GM23338 (cell line): Measurements from ENCODE around the gene KCNMA1. TPM values are rescaled to one million over a fixed set of nuclear protein-coding genes. Genes with fewer than 3 reads are reported as not detected.

ENCODE experiments used
- ATAC-seq: fragments of 200-7000 bp; cut with Tn5 transposase; 3 replicates; pipeline ENCODE4 v1.9.1; 2020
- DNase-seq: peaks from one replicate; pipeline ENCODE4 v3.0.0-alpha.2; 2015; ENCODE audit warnings: low spot score
- H2AFZ ChIP-seq: fragments of 200-600 bp; sonication (generic); 2 replicates; pipeline ENCODE4 v1.8.0; 2016; ENCODE audit warnings: antibody characterized with exemption, mild to moderate bottlenecking, moderate library complexity
- H3F3A ChIP-seq: fragments of 200-600 bp; sonication (generic); replicated peaks from 2 replicates; pipeline ENCODE4 v1.8.0; 2017; ENCODE audit warnings: antibody characterized with exemption, mixed run types, low read depth
- H3K27ac ChIP-seq: fragments of 200-600 bp; sonication (generic); 2 replicates; pipeline ENCODE4 v1.6.1; 2016; ENCODE audit warnings: low read depth
- H3K27me3 ChIP-seq: fragments of 200-600 bp; sonication (generic); 2 replicates; pipeline ENCODE4 v1.8.0; 2016; ENCODE audit warnings: mild to moderate bottlenecking, mixed run types, moderate library complexity; ENCODE audit not compliant: insufficient read depth
- H3K36me3 ChIP-seq: fragments of 200-600 bp; sonication (generic); 2 replicates; pipeline ENCODE4 v1.8.0; 2016; ENCODE audit warnings: mild to moderate bottlenecking; ENCODE audit not compliant: insufficient read depth
- H3K4me1 ChIP-seq: fragments of 200-600 bp; sonication (generic); 2 replicates; pipeline ENCODE4 v1.8.0; 2016; ENCODE audit warnings: mild to moderate bottlenecking, moderate library complexity; ENCODE audit not compliant: insufficient read depth
- H3K4me2 ChIP-seq: fragments of 200-600 bp; sonication (generic); 2 replicates; pipeline ENCODE4 v1.7.1; 2017; ENCODE audit warnings: mixed run types
- H3K4me3 ChIP-seq: fragments of 200-600 bp; sonication (generic); 2 replicates; pipeline ENCODE4 v1.6.1; 2016; ENCODE audit warnings: mixed run types
- H3K79me2 ChIP-seq: fragments of 200-600 bp; sonication (generic); replicated peaks from 2 replicates; pipeline ENCODE4 v1.8.0; 2017; ENCODE audit warnings: mild to moderate bottlenecking; ENCODE audit not compliant: insufficient read depth
- H3K9me2 ChIP-seq: fragments of 200-600 bp; sonication (generic); 2 replicates; pipeline ENCODE4 v1.8.0; 2017; ENCODE audit not compliant: insufficient read depth
- H4K20me1 ChIP-seq: fragments of 200-600 bp; sonication (generic); replicated peaks from 2 replicates; pipeline ENCODE4 v1.8.0; 2017; ENCODE audit warnings: mild to moderate bottlenecking; ENCODE audit not compliant: insufficient read depth
- H3K27ac Mint-ChIP-seq: 2 replicates; pipeline ENCODE4 v1.8.0; 2020; ENCODE audit warnings: inconsistent platforms, mild to moderate bottlenecking, moderate library complexity, mixed read lengths
- H3K27me3 Mint-ChIP-seq: 3 replicates; pipeline ENCODE4 v1.8.0; 2022; ENCODE audit warnings: low read depth, mild to moderate bottlenecking, moderate library complexity, mixed read lengths, inconsistent platforms; ENCODE audit not compliant: insufficient read depth, poor library complexity
- H3K36me3 Mint-ChIP-seq: 3 replicates; pipeline ENCODE4 v1.8.0; 2021; ENCODE audit warnings: low read depth, mild to moderate bottlenecking, inconsistent platforms, moderate library complexity, mixed read lengths
- H3K4me1 Mint-ChIP-seq: 3 replicates; pipeline ENCODE4 v1.8.0; 2020; ENCODE audit warnings: mild to moderate bottlenecking, inconsistent platforms, mixed read lengths
- H3K4me3 Mint-ChIP-seq: 3 replicates; pipeline ENCODE4 v1.8.0; 2021; ENCODE audit warnings: moderate library complexity, mild to moderate bottlenecking, inconsistent platforms, mixed read lengths
- H3K9me3 Mint-ChIP-seq: 3 replicates; pipeline ENCODE4 v1.8.0; 2020; ENCODE audit warnings: moderate library complexity, mild to moderate bottlenecking, inconsistent platforms, mixed read lengths
- CREB1 ChIP-seq: fragments of 250-450 bp; sonication (Bioruptor Pico); IDR thresholded peaks from 2 replicates; pipeline ENCODE4 v1.5.0; 2020; ENCODE audit warnings: low read depth, mild to moderate bottlenecking, moderate library complexity
- EZH2 ChIP-seq: fragments of 200-600 bp; sonication (generic); IDR thresholded peaks from one replicate; pipeline ENCODE4 v1.8.0; 2017; ENCODE audit warnings: antibody characterized with exemption, mild to moderate bottlenecking, low read depth; ENCODE audit not compliant: unreplicated experiment
- EZH2phosphoT487 ChIP-seq: fragments of 200-600 bp; sonication (generic); IDR thresholded peaks from one replicate; pipeline ENCODE4 v1.8.1; 2018; ENCODE audit warnings: antibody characterized with exemption; ENCODE audit not compliant: unreplicated experiment
- JUNB ChIP-seq: IDR thresholded peaks from one replicate; pipeline ENCODE4 v1.6.1; 2016; ENCODE audit warnings: antibody characterized with exemption; ENCODE audit not compliant: unreplicated experiment
- POLR2AphosphoS5 ChIP-seq: IDR thresholded peaks from 2 replicates; pipeline ENCODE4 v1.6.1; 2016; ENCODE audit warnings: antibody characterized with exemption, low read depth
- STAT1 ChIP-seq: IDR thresholded peaks from one replicate; pipeline ENCODE4 v1.6.1; 2016; ENCODE audit warnings: antibody characterized with exemption; ENCODE audit not compliant: unreplicated experiment
- ZNF114 ChIP-seq: fragments of 250-450 bp; sonication (Bioruptor Pico); IDR thresholded peaks from 2 replicates; pipeline ENCODE4 v1.5.0; 2020; ENCODE audit warnings: mild to moderate bottlenecking, moderate library complexity
- ZNF331 ChIP-seq: fragments of 250-450 bp; sonication (Bioruptor Pico); IDR thresholded peaks from 2 replicates; pipeline ENCODE4 v1.5.0; 2020; ENCODE audit warnings: low read depth, mild to moderate bottlenecking, moderate library complexity
- polyA plus RNA-seq: library from polyadenylated mRNA; unstranded; fragments of >200 nt; fragmentation: Nextera tagmentation; extraction: Ambion mirVana; gene quantifications from 2 replicates; pipeline ENCODE4 v1.2.1, GENCODE V29; 2016
- total RNA-seq: library from RNA; depleted of rRNA; stranded (reverse); fragments of >200 nt; shearing (Covaris generic); gene quantifications from 2 replicates; pipeline ENCODE4 v1.2.3, GENCODE V29; 2014
- TF ChIP-seq, protein P1 (sequence below): IDR thresholded peaks from one replicate; pipeline ENCODE4 v1.6.1; 2018; ENCODE audit warnings: antibody characterized with exemption; ENCODE audit not compliant: unreplicated experiment
- TF ChIP-seq, protein P2 (sequence below), 2 experiments: fragments of 200-600 bp in 1 of 2; sonication (generic) in 1 of 2; conservative IDR thresholded peaks; 2 replicates each; pipeline versions ENCODE4 v1.5.1 to v1.6.1; 2016 to 2017; ENCODE audit warnings: antibody characterized with exemption in 2 of 2, low read depth in 2 of 2, mild to moderate bottlenecking in 2 of 2, moderate library complexity in 1 of 2

KCNMA1 gene
- total and polyA plus RNA-seq, 2 experiments from 2014 or later = 8.2 to 9.0 TPM

- Histone ChIP-seq H3K79me2 (no peaks in the 10 kb centered on the region; the same call in 1 of the 2 replicates), H3K9me2 (no peaks in the 10 kb centered on the region), H3K27ac (no peak overlapping the region), H3K4me3 (no peak overlapping the region), H3K4me2 (no peak overlapping the region), H2AFZ (no peak overlapping the region), H3F3A (no peaks in the 10 kb centered on the region), H3K36me3 (no peaks in the 10 kb centered on the region; the same call in 1 of the 2 replicates), H4K20me1 (no peaks in the 10 kb centered on the region), H3K27me3 (no peaks in the 10 kb centered on the region), H3K4me1 (no peaks in the 10 kb centered on the region)
- no peak overlapping the region for H3K27ac Mint-ChIP-seq
- DNase-seq = no peak
- H3K36me3 Mint-ChIP-seq = peaks cover 2% of the 10 kb centered on the region; the same call in 1 of the 3 replicates
- H3K27me3 Mint-ChIP-seq = peaks cover 2% of the 10 kb centered on the region
- TF ChIP-seq POLR2AphosphoS5 = no peak
- TF ChIP-seq EZH2 = no peak
- no peak for TF ChIP-seq EZH2phosphoT487
- no peak for TF ChIP-seq ZNF114 (CRISPR knock-in tag)
- TF ChIP-seq, protein P1, sequence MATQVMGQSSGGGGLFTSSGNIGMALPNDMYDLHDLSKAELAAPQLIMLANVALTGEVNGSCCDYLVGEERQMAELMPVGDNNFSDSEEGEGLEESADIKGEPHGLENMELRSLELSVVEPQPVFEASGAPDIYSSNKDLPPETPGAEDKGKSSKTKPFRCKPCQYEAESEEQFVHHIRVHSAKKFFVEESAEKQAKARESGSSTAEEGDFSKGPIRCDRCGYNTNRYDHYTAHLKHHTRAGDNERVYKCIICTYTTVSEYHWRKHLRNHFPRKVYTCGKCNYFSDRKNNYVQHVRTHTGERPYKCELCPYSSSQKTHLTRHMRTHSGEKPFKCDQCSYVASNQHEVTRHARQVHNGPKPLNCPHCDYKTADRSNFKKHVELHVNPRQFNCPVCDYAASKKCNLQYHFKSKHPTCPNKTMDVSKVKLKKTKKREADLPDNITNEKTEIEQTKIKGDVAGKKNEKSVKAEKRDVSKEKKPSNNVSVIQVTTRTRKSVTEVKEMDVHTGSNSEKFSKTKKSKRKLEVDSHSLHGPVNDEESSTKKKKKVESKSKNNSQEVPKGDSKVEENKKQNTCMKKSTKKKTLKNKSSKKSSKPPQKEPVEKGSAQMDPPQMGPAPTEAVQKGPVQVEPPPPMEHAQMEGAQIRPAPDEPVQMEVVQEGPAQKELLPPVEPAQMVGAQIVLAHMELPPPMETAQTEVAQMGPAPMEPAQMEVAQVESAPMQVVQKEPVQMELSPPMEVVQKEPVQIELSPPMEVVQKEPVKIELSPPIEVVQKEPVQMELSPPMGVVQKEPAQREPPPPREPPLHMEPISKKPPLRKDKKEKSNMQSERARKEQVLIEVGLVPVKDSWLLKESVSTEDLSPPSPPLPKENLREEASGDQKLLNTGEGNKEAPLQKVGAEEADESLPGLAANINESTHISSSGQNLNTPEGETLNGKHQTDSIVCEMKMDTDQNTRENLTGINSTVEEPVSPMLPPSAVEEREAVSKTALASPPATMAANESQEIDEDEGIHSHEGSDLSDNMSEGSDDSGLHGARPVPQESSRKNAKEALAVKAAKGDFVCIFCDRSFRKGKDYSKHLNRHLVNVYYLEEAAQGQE = no peak
- no peak for TF ChIP-seq JUNB
- TF ChIP-seq ZNF331 (CRISPR knock-in tag) = no peak
- no peak for TF ChIP-seq CREB1 (CRISPR knock-in tag)
- TF ChIP-seq, protein P2, sequence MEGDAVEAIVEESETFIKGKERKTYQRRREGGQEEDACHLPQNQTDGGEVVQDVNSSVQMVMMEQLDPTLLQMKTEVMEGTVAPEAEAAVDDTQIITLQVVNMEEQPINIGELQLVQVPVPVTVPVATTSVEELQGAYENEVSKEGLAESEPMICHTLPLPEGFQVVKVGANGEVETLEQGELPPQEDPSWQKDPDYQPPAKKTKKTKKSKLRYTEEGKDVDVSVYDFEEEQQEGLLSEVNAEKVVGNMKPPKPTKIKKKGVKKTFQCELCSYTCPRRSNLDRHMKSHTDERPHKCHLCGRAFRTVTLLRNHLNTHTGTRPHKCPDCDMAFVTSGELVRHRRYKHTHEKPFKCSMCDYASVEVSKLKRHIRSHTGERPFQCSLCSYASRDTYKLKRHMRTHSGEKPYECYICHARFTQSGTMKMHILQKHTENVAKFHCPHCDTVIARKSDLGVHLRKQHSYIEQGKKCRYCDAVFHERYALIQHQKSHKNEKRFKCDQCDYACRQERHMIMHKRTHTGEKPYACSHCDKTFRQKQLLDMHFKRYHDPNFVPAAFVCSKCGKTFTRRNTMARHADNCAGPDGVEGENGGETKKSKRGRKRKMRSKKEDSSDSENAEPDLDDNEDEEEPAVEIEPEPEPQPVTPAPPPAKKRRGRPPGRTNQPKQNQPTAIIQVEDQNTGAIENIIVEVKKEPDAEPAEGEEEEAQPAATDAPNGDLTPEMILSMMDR (conservative IDR thresholded peaks at IDR 0.05; ENCODE audit: low read depth in 2 of 2) = no peak
- TF ChIP-seq STAT1 = no peak
- no peak for ATAC-seq
- no peaks in the 10 kb centered on the region; the same call in 2 of the 3 replicates for H3K4me1 Mint-ChIP-seq
- no peaks in the 10 kb centered on the region for H3K9me3 Mint-ChIP-seq
- H3K4me3 Mint-ChIP-seq = no peak overlapping the region
These were observed 43.7 kb downstream of the KCNMA1 start for GRCh38 chr10:77593771-77594470.
